Neutrophil (primary cell): ENCODE results near the gene NINJ1.

Experiments
- H3K27ac ChIP-seq: fragments of 200-600 bp; sonication (generic); 2 replicates; pipeline ENCODE4 v1.5.1; 2016; ENCODE audit warnings: mild to moderate bottlenecking, moderate library complexity
- H3K27me3 ChIP-seq: fragments of 200-600 bp; sonication (generic); 2 replicates; pipeline ENCODE4 v1.6.0; 2016; ENCODE audit warnings: mild to moderate bottlenecking
- H3K36me3 ChIP-seq: fragments of 200-600 bp; sonication (generic); 2 replicates; pipeline ENCODE4 v1.5.1; 2017
- H3K4me1 ChIP-seq, 2 experiments: fragments of 200-600 bp in 1 of 2; sonication (generic) in 1 of 2; 1 replicate in 1 of 2; 2 replicates in 1 of 2; pipeline versions ENCODE4 v1.5.1 to v1.6.1; 2013 to 2016; ENCODE audit warnings: low read depth in 1 of 2, low read length in 1 of 2, mild to moderate bottlenecking in 1 of 2, moderate library complexity in 1 of 2; ENCODE audit not compliant: control insufficient read depth in 1 of 2, insufficient read depth in 1 of 2
- H3K4me3 ChIP-seq, 2 experiments: fragments of 200-600 bp in 1 of 2; sonication (generic) in 1 of 2; 1 replicate in 1 of 2; 2 replicates in 1 of 2; pipeline ENCODE4 v1.5.1; 2013 to 2016; ENCODE audit warnings: low read depth in 1 of 2, low read length in 1 of 2, mild to moderate bottlenecking in 1 of 2, moderate library complexity in 1 of 2
- H3K9me3 ChIP-seq: fragments of 200-600 bp; sonication (generic); 2 replicates; pipeline ENCODE4 v1.5.1; 2016
- TF ChIP-seq, protein P1 (sequence below): fragments of 200-600 bp; sonication (generic); IDR thresholded peaks from 2 replicates; pipeline ENCODE4 v1.5.1; 2016; ENCODE audit warnings: antibody characterized with exemption

The NINJ1 gene, protein sequence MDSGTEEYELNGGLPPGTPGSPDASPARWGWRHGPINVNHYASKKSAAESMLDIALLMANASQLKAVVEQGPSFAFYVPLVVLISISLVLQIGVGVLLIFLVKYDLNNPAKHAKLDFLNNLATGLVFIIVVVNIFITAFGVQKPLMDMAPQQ

GRCh38 chr9:93134015-93134739 lies at the start of gene NINJ1:
Gene NINJ1 (minus strand): TSS chr9:93134251. CDS start chr9:93134217, 34 bp downstream.
- TF ChIP-seq, protein P1, sequence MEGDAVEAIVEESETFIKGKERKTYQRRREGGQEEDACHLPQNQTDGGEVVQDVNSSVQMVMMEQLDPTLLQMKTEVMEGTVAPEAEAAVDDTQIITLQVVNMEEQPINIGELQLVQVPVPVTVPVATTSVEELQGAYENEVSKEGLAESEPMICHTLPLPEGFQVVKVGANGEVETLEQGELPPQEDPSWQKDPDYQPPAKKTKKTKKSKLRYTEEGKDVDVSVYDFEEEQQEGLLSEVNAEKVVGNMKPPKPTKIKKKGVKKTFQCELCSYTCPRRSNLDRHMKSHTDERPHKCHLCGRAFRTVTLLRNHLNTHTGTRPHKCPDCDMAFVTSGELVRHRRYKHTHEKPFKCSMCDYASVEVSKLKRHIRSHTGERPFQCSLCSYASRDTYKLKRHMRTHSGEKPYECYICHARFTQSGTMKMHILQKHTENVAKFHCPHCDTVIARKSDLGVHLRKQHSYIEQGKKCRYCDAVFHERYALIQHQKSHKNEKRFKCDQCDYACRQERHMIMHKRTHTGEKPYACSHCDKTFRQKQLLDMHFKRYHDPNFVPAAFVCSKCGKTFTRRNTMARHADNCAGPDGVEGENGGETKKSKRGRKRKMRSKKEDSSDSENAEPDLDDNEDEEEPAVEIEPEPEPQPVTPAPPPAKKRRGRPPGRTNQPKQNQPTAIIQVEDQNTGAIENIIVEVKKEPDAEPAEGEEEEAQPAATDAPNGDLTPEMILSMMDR: peak; percentile 45
- peaks cover 63 to 64% of the 10 kb centered on the region in 2 experiments for H3K4me1 ChIP-seq

DNA sequence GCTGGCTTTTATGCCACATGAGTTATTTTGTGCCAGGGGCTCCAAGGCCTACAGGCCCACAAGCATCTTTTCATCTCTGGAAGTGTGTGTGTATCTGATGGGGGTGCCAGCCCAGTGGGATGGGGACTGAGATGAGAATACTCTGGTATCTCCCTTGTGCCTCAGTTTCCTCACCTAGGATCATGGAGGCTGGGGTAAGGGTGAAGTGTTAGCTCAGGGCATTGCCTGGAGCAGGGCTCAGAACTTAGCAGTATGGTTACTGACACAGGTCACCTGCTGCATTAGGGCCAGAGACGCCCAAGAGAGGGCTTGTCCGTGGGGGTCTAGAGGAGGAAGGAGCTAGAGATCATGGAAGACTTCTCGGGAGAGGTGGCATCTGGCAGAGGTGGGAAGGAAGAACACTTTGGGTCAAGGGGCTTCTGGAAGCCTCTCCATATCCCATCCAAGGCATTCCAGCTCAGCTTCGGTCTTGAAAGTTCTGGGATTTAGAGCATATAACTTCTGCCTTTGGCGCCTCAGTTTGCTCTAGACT lies 49.1 kb upstream of the NINJ1 start:
- Histone ChIP-seq H3K4me3 (no peak overlapping the region), H3K27ac (no peak overlapping the region), H3K9me3 (no peaks in the 10 kb centered on the region), H3K27me3 (peaks cover 99% of the 10 kb centered on the region), H3K36me3 (no peaks in the 10 kb centered on the region), H3K4me1 (peaks cover 8 to 10% of the 10 kb centered on the region in 2 experiments)
- TF ChIP-seq, protein P1: no peak

More at GRCh38 chr9:93134015-93134739, at the start of gene NINJ1:
- H3K36me3 ChIP-seq: peaks cover 38% of the 10 kb centered on the region
- H3K27me3 ChIP-seq: peaks cover 28% of the 10 kb centered on the region
- no peaks in the 10 kb centered on the region for H3K9me3 ChIP-seq
- peak within 1 kb of the TSS; percentile 100 for H3K27ac ChIP-seq
- H3K4me3 ChIP-seq: peak within 1 kb of the TSS; percentile 93 to 94

- Histone ChIP-seq H3K9me3 (no peaks in the 10 kb centered on the region), H3K36me3 (no peaks in the 10 kb centered on the region), H3K27me3 (peaks cover 99% of the 10 kb centered on the region), H3K27ac (no peak overlapping the region), H3K4me3 (no peak overlapping the region), H3K4me1 (peaks cover 8 to 10% of the 10 kb centered on the region in 2 experiments)
- TF ChIP-seq, protein P1: no peak
Observed at GRCh38 chr9:93182572-93182971, 48.5 kb upstream of the NINJ1 start.

GRCh38 chr9:93181672-93182435 lies 47.8 kb upstream of the NINJ1 start:
- TF ChIP-seq, protein P1: no peak
- Histone ChIP-seq H3K4me1 (peaks cover 8 to 10% of the 10 kb centered on the region in 2 experiments), H3K4me3 (no peak overlapping the region), H3K36me3 (no peaks in the 10 kb centered on the region), H3K27ac (no peak overlapping the region), H3K27me3 (peaks cover 96% of the 10 kb centered on the region), H3K9me3 (no peaks in the 10 kb centered on the region)

GRCh38 chr9:93180938-93181337 lies 46.9 kb upstream of the NINJ1 start:
- H3K36me3 ChIP-seq: no peaks in the 10 kb centered on the region
- H3K27me3 ChIP-seq: peaks cover 86% of the 10 kb centered on the region
- no peak overlapping the region for H3K4me3 ChIP-seq
- no peaks in the 10 kb centered on the region for H3K9me3 ChIP-seq
- TF ChIP-seq, protein P1: no peak
- peaks cover 8 to 10% of the 10 kb centered on the region in 2 experiments for H3K4me1 ChIP-seq
- H3K27ac ChIP-seq: no peak overlapping the region
